HG03280 (cell line): ENCODE data around the gene C5.

Experiments
- ATAC-seq: cut with Tn5 transposase; IDR thresholded peaks from one replicate; pipeline ENCODE4 v1.9.1; 2021; ENCODE audit warnings: mild to moderate bottlenecking, moderate library complexity; ENCODE audit not compliant: unreplicated experiment

The C5 gene

DNA sequence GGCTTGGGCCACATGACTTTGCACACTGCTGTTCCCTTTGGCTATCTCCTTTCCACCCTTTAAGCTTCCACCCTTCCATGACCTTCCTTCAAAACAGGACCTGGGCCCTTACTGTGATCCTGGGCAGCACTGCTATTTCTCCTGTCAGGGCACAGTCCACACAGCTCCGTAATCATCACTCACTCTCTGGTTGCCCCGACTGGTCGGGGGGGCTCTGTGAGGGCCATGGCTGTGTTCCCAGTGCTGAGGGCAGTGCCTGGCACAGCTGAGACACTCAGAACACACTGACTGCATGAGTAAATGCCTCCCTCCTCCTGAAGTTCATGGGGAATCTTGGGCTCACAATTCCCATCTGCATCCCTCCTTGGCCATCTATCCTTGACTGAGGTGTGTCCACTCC is 135.7 kb downstream of the C5 start:
- no peak for ATAC-seq

DNA sequence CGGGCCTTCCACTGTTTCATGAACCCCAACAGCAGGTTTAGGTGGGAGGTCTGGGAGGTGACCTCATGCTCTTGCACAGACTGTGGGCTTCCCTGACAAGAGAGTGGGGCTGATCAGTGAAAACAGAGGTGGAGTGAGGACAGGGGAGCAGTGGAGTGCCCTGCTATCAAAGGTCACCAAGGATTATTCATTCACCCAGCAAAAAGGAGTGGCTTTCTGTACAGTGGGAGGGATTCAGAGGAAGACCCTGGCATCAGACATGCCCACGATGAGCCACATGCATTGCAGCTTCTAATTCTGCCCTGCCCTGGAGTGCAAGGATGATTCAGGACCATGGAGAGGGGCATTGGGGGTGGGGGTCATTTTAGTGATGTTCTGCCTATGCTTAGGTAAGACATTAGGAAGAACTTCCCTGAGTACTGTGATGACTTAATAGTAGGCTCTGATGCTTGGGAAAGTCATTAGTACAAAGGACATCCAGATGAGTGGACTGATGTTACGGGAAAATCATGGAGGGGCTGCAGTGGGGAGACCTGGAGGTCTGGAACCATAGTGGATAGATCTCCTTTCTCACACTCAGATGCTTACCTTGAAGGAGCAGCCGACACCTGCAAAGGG is 136.3 kb downstream of the C5 start:
- ATAC-seq, result no peak

DNA sequence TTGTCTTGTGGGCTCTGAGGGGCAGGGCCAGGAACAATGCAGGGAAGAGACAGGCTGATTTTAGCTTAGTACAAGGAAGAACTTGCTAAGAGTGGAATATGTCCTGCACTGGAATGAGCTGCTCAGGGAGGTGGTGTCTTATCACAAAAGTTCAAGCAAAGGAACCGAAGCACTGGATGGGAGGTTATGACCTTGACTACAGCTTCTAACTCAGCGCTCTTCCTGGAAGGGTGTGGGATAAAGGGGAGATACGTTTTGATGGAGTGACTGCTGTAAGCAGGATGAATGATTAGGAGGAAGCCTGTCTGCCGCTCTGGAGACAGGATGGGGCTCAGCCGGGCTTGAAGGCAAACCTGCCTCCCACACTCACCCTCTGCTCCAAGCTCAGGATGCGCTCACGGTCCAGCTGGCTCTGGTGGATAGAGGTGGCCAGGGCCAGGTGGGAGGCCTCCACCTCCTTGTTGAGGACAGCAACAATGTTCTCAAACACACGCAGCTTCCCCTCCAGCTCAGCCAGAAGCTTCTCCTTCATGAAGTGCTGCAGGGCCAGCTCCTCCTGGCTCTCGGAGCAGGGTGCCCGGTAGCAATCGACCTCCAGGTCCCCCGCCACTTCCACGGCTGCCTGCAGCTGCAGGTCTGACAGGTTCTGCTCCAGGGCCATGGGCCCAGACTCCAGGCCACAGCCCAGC is 137.0 kb downstream of the C5 start:
- ATAC-seq, result no peak

DNA sequence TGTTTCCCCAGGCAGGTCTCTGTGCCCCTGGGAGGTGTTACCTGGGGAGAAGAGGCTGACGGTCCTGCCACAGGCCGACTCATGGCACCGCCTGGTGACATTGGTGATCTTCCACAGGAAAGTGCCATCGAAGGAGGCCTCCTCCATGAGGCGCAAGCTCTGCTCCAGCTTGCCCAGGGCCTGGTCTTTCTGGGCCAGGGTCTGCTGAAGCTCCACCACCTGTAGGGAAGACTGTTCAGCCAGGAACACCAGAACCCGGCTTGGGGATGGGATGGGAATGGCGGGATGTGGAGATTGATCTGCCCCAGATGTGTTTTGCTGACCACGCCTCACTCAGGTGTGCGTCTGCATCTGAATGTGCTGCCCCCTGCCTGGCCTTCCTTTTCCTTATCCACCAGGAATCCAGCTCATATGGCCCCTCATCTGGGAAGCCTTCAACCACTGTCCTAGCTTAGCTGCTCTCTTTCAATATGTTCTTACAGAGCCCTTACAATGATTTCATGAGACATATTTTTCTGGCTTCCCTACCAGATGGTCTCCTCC is 138.7 kb downstream of the C5 start:
- ATAC-seq, result no peak

DNA sequence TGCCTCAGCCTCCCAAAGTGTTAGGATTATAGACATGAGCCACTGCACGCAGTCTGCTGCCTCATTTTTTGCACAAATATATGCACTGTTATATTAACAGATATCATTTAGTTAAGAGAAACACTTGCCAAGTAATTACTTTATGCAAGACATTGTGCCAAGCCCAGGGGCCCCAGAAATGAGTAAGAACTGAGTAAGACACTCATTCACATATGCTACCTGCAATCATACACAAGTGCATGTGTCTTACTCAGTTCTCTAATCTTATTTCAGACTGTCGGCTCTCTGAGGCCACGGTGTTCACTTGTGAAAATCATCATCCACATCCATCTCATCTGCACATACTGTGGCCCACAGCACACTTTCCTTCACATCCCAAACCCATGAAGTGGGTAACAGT is 139.4 kb downstream of the C5 start:
- ATAC-seq, result no peak

DNA sequence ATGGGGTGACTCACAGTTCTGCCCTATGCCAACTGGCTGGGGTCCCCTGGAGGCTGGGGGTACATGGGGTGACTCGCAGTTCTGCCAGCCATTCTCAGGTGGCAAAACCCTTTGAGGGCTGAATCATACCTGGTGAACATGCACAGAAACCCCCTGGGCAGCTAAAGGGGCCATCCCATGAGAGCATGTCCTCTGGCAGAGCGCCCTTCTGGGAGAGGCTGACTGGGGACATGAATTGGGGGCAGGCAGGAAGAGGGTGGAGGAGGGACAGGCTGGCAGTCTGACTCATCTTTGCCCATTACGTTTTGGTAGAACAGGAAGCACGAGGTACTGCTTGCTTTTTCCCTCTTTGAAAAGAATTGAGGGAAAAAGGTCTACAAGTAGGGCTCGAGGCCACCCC is 140.2 kb downstream of the C5 start:
- ATAC-seq, result no peak

DNA sequence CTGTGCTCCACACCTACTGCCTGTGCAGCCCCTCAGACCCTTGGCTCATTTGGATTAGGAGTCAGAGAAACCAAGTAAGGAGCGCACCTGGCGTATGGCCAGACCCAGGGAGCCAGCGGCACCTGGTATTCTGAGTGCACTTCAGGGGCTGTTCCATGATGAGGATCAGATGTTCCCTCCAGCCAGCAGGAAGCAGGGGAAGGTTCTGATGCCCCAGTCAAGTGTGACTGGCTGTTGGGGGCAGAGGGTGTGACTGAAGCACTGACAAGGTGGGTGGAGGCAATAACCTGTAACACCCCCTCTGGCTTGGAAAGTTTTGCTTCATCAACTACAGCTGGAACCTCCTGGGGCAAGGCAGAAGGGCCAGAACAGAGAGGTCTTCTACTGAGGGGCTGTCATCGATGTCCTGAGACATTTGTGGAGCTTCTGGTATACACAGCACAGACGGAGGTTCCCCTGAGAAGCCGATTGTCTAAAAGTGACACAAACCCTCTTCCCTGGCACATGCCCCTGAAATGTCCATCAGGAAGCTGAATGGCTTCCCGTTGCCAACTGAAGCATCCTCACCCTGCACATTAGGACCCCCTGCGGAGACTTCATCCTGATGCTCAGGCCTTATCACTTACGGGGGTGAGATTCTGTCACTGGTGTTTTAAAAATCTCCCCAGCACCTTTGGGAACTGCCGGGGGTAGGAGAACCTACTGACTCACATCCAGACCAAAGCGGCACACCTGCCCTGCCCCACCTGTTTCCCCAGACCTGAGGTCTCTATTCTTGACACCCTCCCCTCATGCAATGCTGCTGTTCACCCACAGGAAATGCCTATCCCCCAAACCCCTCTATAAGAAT is 144.5 kb downstream of the C5 start:
- no peak for ATAC-seq

DNA sequence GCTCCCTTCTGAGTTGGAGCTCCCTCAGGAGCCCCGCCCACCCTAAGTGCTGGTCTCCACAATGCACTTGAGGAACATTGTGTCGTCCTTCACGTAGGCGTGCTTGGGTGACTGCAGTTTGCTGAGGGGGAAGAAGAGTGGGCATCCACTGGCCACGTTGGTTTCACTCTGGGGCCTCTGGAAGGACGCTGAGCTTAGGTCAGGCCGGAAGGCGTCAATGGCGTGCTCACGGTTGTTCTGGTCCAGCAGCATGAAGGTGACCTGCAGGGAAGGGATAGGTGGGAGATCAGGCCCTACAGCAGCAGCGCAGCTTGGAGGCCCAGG is 145.1 kb downstream of the C5 start:
- ATAC-seq, result no peak

DNA sequence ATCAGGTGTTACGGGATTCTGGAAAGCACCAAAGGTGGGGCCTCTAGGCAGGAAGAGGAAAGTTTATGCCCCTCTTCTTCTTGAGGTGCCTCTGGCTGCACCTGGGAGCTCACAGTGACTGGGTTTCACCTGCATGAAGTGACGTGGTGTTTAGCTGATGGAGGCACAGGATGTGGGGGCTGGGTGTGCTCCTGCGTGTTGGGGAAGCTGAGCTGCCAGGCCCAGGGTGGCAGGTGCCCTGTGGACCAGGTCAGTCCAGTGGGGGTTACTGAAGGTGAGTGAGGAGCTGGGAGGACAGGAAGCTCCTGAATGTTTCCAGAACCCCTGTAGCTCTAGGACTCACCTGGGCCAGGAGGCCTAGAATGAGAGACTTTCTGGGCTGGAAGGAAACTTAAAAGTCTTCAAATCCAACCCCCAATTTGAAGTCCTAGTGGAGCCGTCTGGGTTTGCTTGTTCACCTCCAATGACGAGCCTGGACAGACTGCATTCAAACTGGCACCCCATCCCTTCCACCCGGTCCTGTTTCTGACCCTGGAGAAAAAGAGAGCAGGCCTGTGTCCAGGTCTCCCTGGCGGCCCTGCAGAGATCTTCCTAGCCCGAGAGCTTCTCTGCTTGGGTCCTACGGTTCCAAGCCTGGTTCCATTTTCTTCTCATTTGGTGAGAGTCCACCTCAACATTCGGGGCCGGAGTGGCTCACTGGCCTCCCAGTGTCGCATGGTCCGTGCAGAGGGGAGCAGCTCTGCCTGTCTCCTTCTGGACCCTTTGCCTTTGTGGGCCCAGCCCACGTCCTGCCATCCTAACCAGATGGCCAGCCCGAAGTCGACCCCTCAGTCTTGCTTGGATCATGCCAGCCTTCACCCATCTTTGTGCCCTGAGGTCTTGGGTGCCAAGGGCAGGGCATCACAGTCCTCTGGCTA is 145.8 kb downstream of the C5 start:
- no peak for ATAC-seq

DNA sequence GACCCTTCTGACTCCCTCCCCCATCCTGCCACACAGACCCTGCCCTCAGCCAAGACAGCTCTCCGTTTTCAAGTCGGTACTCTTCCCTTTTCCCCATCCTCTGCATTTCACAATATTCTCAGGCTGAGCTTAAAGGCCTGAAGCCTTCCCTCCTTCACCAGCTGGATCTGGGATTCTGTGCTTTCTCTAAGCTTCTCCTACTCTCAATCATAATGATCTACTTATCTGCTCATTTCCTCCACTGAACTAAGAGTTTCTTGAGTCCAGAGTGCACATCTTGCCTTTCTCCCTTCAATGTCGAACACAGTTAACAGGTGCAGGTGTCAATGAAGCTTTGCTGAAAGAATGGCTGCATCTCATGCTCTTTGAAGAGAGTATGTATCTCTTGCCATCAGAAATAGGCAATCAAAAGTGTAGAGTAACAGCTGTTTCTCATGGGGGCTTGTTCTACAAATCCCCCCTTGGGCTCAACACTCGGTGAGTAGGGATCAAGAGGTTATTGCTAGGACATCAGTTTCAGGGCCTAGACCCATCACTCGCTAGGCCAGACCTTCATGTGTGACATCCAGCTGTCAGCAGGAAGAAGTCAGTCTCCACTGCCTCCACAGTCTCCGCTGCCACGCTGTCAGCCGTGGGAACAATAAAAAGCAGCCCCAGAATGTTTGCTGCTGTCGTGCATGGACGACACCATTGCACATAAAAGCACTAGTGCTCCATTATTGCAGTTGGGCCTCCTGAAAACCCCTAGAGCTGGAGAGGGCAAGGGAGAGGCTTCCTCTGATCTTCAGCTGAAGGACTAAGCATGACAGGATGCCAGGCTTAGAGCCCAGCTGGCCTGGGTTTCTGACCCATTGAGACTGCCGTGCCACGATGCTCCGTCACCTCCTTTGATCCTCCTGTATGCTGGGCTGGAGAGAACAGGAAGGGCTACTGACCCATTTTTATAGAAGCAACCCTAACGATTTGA is 147.2 kb downstream of the C5 start:
- ATAC-seq, result no peak
